ENCODE measurements around the gene OR6C6. TPM values are rescaled to one million over a fixed set of nuclear protein-coding genes. Genes with fewer than 3 reads are reported as not detected.

The OR6C6 gene
- total RNA-seq, 1 donor from 2014 or later, result not detected

DNA sequence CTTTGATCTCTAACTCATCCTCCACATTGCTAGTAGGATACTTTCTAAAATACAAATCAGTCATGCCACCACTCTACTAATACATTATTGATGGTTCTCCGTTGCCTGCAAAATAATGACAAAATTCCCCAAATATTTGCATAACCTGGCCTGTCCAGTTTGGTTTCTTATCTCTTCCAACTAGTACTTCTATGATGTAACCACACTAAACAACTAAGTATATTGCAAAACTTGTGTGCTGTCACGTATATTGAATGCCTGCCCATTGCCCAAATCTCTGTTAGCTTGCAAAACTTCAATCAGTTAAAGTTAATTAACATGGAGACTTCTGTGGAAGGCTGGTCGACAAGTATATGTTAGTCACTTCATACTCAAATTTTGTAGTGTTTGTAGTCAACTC, 45.4 kb downstream of the OR6C6 start:
- TF ChIP-seq, protein P1, sequence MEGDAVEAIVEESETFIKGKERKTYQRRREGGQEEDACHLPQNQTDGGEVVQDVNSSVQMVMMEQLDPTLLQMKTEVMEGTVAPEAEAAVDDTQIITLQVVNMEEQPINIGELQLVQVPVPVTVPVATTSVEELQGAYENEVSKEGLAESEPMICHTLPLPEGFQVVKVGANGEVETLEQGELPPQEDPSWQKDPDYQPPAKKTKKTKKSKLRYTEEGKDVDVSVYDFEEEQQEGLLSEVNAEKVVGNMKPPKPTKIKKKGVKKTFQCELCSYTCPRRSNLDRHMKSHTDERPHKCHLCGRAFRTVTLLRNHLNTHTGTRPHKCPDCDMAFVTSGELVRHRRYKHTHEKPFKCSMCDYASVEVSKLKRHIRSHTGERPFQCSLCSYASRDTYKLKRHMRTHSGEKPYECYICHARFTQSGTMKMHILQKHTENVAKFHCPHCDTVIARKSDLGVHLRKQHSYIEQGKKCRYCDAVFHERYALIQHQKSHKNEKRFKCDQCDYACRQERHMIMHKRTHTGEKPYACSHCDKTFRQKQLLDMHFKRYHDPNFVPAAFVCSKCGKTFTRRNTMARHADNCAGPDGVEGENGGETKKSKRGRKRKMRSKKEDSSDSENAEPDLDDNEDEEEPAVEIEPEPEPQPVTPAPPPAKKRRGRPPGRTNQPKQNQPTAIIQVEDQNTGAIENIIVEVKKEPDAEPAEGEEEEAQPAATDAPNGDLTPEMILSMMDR (IDR thresholded peaks at IDR 0.05; ENCODE audit: borderline replicate concordance), result no peak
- intact Hi-C loops (cut with micrococcal nuclease), result no loop called here
- no peak for DNase-seq
- Histone ChIP-seq H3K9me3 (replicated peaks) (no peaks in the 10 kb centered on the region), H3K27me3 (ENCODE audit: low read depth) (peaks cover 5% of the 10 kb centered on the region), H3K36me3 (no peaks in the 10 kb centered on the region), H3K27ac (replicated peaks) (no peak overlapping the region), H3K4me1 (no peaks in the 10 kb centered on the region), H3K4me3 (no peak overlapping the region)

DNA sequence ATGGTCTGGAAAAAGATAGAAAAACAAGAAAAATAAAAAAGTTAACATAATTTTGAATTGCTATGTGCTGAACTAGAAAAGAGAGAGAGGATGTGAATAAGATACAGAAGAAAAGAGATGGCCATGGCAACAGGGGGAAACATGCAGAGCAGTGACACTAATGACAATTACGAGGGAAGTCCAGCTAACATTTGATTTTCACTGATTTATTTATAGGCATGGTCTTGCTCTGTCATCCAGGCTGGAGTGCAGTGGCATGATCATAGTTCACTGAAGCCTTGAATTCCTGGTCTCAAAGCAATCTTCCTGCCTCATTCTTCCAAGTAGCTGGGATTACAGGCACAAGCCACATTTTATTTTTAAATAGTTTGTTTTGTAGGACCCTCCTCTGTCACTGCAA, 50.2 kb downstream of the OR6C6 start:
- Histone ChIP-seq H3K36me3 (no peaks in the 10 kb centered on the region), H3K9me3 (replicated peaks) (no peaks in the 10 kb centered on the region), H3K4me1 (no peaks in the 10 kb centered on the region), H3K27ac (replicated peaks) (no peak overlapping the region), H3K4me3 (no peak overlapping the region), H3K27me3 (ENCODE audit: low read depth) (peaks cover 5% of the 10 kb centered on the region)
- DNase-seq, result no peak
- intact Hi-C loops (cut with micrococcal nuclease), result no loop called here
- TF ChIP-seq, protein P1 (IDR thresholded peaks at IDR 0.05; ENCODE audit: borderline replicate concordance), result no peak

DNA sequence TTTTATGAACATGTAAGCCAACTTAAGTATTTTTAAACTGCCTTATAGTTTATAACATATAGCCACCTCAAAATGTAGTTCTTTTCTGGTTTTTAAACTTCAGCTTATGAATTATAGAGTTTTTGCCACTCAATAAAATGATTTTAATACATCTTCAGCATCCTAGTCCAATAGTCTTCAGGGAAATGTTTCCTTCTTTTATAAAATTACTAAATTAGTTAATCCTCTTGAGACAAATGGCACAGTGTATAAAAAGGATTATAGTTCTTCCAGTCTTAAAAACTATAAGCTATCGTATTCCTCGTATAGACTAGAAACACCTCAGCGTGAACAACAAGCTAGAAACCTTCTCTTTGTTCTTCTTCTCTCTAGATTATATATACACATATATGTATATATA, 52.1 kb downstream of the OR6C6 start, which contains the start of gene OR6C74:
Gene OR6C74, plus strand, starts transcription at position 301 of the 400 bp plus-strand sequence. CDS start 2,679 bp downstream, outside the sequence.
- Histone ChIP-seq H3K9me3 (replicated peaks) (no peaks in the 10 kb centered on the region), H3K27ac (replicated peaks) (no peak within 1 kb of the TSS), H3K27me3 (ENCODE audit: low read depth) (peaks cover 5% of the 10 kb centered on the region), H3K36me3 (no peaks in the 10 kb centered on the region), H3K4me1 (no peaks in the 10 kb centered on the region), H3K4me3 (no peak within 1 kb of the TSS)
- intact Hi-C loops (cut with micrococcal nuclease), result no loop called here
- TF ChIP-seq, protein P1 (IDR thresholded peaks at IDR 0.05; ENCODE audit: borderline replicate concordance), result no peak
- no peak for DNase-seq

Other genes with a start within 250 kb of the OR6C6 start
- gene OR9K2, start 170.2 kb downstream of the OR6C6 start, total RNA-seq, result not detected
- not detected for gene OR10A7, start 75.5 kb downstream of the OR6C6 start, total RNA-seq
- not detected for gene OR6C74, start 52.0 kb downstream of the OR6C6 start, total RNA-seq
- gene OR6C1, start 17.8 kb upstream of the OR6C6 start, total RNA-seq, result not detected
- gene OR6C3, start 34.2 kb upstream of the OR6C6 start, total RNA-seq, result not detected
- gene OR6C75, start 66.4 kb upstream of the OR6C6 start, total RNA-seq, result not detected
- gene OR6C65, start 104.0 kb upstream of the OR6C6 start, total RNA-seq, result not detected
- not detected for gene OR6C76, start 129.7 kb upstream of the OR6C6 start, total RNA-seq
- gene OR6C2, start 147.5 kb upstream of the OR6C6 start, total RNA-seq, result not detected
- gene OR6C70, start 173.6 kb upstream of the OR6C6 start, total RNA-seq, result not detected
- gene OR6C68, start 195.8 kb upstream of the OR6C6 start, total RNA-seq, result not detected